Naive thymus-derived CD4-positive, alpha-beta T cell (primary cell): ENCODE measurements around the gene DUSP7. TPM values are rescaled to one million over a fixed set of nuclear protein-coding genes. Genes with fewer than 3 reads are reported as not detected.

Experiments
- ATAC-seq: fragments of 150-1000 bp; cut with Tn5 transposase; 2 replicates; pipeline ENCODE4 v1.10.0; 2021; ENCODE audit warnings: mild to moderate bottlenecking, moderate library complexity
- CTCF ChIA-PET: fragments of 350-600 bp; sonication (Branson Sonifier 250); formaldehyde crosslinking; loops from one replicate; lab custom pipeline; 2021; ENCODE audit warnings: antibody characterized with exemption; lab: Charles Lee
- POLR2A ChIA-PET: fragments of 350-600 bp; sonication (Branson Sonifier 250); formaldehyde crosslinking; loops from one replicate; lab custom pipeline; 2021; ENCODE audit warnings: antibody characterized with exemption, inconsistent platforms; lab: Charles Lee
- DNase-seq, 9 donors: peaks; one replicate each; pipeline versions ENCODE4 v3.0.0 to v3.0.0-alpha.2; 2020 to 2022; ENCODE audit warnings: mixed read lengths in 1 of 9
- H3K27ac ChIP-seq: one replicate; pipeline ENCODE4 v1.7.0; 2013; ENCODE audit warnings: mild to moderate bottlenecking, low read depth, low read length, moderate library complexity
- H3K27me3 ChIP-seq, 2 donors: one replicate each; pipeline ENCODE4 v1.7.0; 2013; ENCODE audit warnings: low read length in 2 of 2, mild to moderate bottlenecking in 2 of 2, moderate library complexity in 2 of 2; ENCODE audit not compliant: control insufficient read depth in 2 of 2, insufficient read depth in 2 of 2
- H3K36me3 ChIP-seq, 3 experiments: 1 replicate in 2 of 3; 2 replicates in 1 of 3; pipeline ENCODE4 v1.7.0; 2013; ENCODE audit warnings: low read length in 3 of 3, mild to moderate bottlenecking in 3 of 3, moderate library complexity in 1 of 3; ENCODE audit not compliant: insufficient read depth in 3 of 3, control insufficient read depth in 2 of 3
- H3K4me1 ChIP-seq, 2 donors: one replicate each; pipeline ENCODE4 v1.7.0; 2013; ENCODE audit warnings: low read length in 2 of 2, mild to moderate bottlenecking in 2 of 2, moderate library complexity in 1 of 2; ENCODE audit not compliant: control insufficient read depth in 2 of 2, insufficient read depth in 2 of 2
- H3K4me3 ChIP-seq: 2 replicates; pipeline ENCODE4 v1.7.0; 2013; ENCODE audit warnings: mild to moderate bottlenecking, low read length
- H3K9me3 ChIP-seq, 3 experiments: 1 replicate in 2 of 3; 2 replicates in 1 of 3; pipeline ENCODE4 v1.7.0; 2013; ENCODE audit warnings: low read length in 3 of 3; ENCODE audit not compliant: control insufficient read depth in 2 of 3
- H3K27ac Mint-ChIP-seq, 9 donors: one replicate each; pipeline ENCODE4 v1.8.0; 2020 to 2022; ENCODE audit warnings: mixed read lengths in 9 of 9, mild to moderate bottlenecking in 8 of 9, moderate library complexity in 5 of 9, inconsistent platforms in 2 of 9
- H3K27me3 Mint-ChIP-seq, 5 donors: one replicate each; pipeline ENCODE4 v1.8.0; 2021 to 2022; ENCODE audit warnings: mixed read lengths in 5 of 5, mild to moderate bottlenecking in 1 of 5
- H3K36me3 Mint-ChIP-seq, 5 donors: one replicate each; pipeline ENCODE4 v1.8.0; 2020 to 2022; ENCODE audit warnings: mixed read lengths in 5 of 5, mild to moderate bottlenecking in 3 of 5, inconsistent platforms in 1 of 5
- H3K4me1 Mint-ChIP-seq, 7 donors: one replicate each; pipeline ENCODE4 v1.8.0; 2020 to 2022; ENCODE audit warnings: mixed read lengths in 7 of 7, mild to moderate bottlenecking in 3 of 7, inconsistent platforms in 1 of 7
- H3K4me3 Mint-ChIP-seq, 10 donors: one replicate each; pipeline ENCODE4 v1.8.0; 2020 to 2022; ENCODE audit warnings: mild to moderate bottlenecking in 10 of 10, mixed read lengths in 10 of 10, moderate library complexity in 6 of 10, inconsistent platforms in 2 of 10
- H3K9me3 Mint-ChIP-seq, 11 donors: one replicate each; pipeline ENCODE4 v1.8.0; 2020 to 2022; ENCODE audit warnings: mixed read lengths in 11 of 11, mild to moderate bottlenecking in 4 of 11, inconsistent platforms in 1 of 11, moderate library complexity in 1 of 11
- intact Hi-C, 2 donors: fragments of 100-400 bp; cut with micrococcal nuclease; formaldehyde crosslinking; loops; one replicate each; pipeline ENCODE4 v1.15.1; 2023
- polyA plus RNA-seq, 2 donors: library from polyadenylated mRNA; unstranded; fragments of 300-500 nt; fragmentation: Illumina TruSeq; gene quantifications; one replicate each; pipeline ENCODE4 v1.2.3, GENCODE V29; 2021
- total RNA-seq, 6 experiments: library from RNA in 5 of 6; stranded (reverse) in 5 of 6; gene quantifications; 1 replicate in 5 of 6; 2 replicates in 1 of 6; pipeline ENCODE4 v1.2.3 and lab custom pipeline; 2021 to 2026

Gene DUSP7
- total and polyA plus RNA-seq, 7 experiments from 2014 or later: 4.9 to 41.5 (median 18.1) TPM

GRCh38 chr3:52004163-52004787 lies 52.1 kb downstream of the DUSP7 start:
- Mint-ChIP-seq H3K4me1 (peaks cover 6 to 20% (median 14%) of the 10 kb centered on the region in 7 donors), H3K36me3 (no peaks in the 10 kb centered on the region), H3K27ac (peak overlapping the region in 2 of 9 donors; percentile 14 to 66), H3K27me3 (peaks cover 0 to 12% (median 0%) of the 10 kb centered on the region in 5 donors), H3K9me3 (no peaks in the 10 kb centered on the region), H3K4me3 (no peak overlapping the region)
- DNase-seq (no peak), ATAC-seq (no peak)
- intact Hi-C loops: loop anchor here (5.0 to 10.0 kb wide), 3 partner anchors 193 to 331 kb away; partner anchors contain the start of gene ALAS1 (in 1 of the 2)
- CTCF ChIA-PET: interaction anchor here (0.6 to 7.0 kb wide), 8 partner anchors 21 to 1923 kb away, joined by 3 to 70 read pairs (median 4); partner anchors contain the start of genes ABHD14B, ACY1 and DUSP7
- Histone ChIP-seq H3K36me3 (no peaks in the 10 kb centered on the region), H3K9me3 (no peaks in the 10 kb centered on the region), H3K27me3 (no peaks in the 10 kb centered on the region), H3K4me3 (no peak overlapping the region), H3K4me1 (peaks cover 6 to 22% of the 10 kb centered on the region in 2 donors), H3K27ac (no peak overlapping the region)
- POLR2A ChIA-PET: interaction anchor here (0.6 to 2.3 kb wide), 4 partner anchors 9 to 139 kb away, joined by 3 to 9 read pairs (median 5); partner anchors contain the start of gene RPL29

GRCh38 chr3:52002748-52003147 lies 53.6 kb downstream of the DUSP7 start:
- Mint-ChIP-seq H3K9me3 (no peaks in the 10 kb centered on the region), H3K4me1 (peaks cover 6 to 20% (median 14%) of the 10 kb centered on the region in 7 donors), H3K36me3 (no peaks in the 10 kb centered on the region), H3K4me3 (no peak overlapping the region), H3K27ac (no peak overlapping the region), H3K27me3 (peaks cover 0 to 16% (median 0%) of the 10 kb centered on the region in 5 donors)
- POLR2A ChIA-PET: interaction anchor here (1.6 kb wide), 1 partner anchor 140 kb away, joined by 3 read pairs; no protein-coding TSS in a partner anchor
- ATAC-seq (no peak), DNase-seq (no peak)
- Histone ChIP-seq H3K36me3 (no peaks in the 10 kb centered on the region), H3K4me3 (no peak overlapping the region), H3K27me3 (no peaks in the 10 kb centered on the region), H3K27ac (no peak overlapping the region), H3K4me1 (peaks cover 6 to 22% of the 10 kb centered on the region in 2 donors), H3K9me3 (no peaks in the 10 kb centered on the region)
- intact Hi-C loops: loop anchor here (5.0 to 10.0 kb wide), 3 partner anchors 195 to 332 kb away; partner anchors contain the start of gene ALAS1 (in 1 of the 2)
- CTCF ChIA-PET: interaction anchor here (1.3 to 7.0 kb wide), 8 partner anchors 12 to 336 kb away, joined by 5 to 70 read pairs (median 11); partner anchors contain the start of gene DUSP7

GRCh38 chr3:52001443-52001974 lies 54.9 kb downstream of the DUSP7 start:
- H3K4me1 ChIP-seq: peaks cover 6 to 22% of the 10 kb centered on the region in 2 donors
- no peak overlapping the region for H3K27ac ChIP-seq
- peak; percentile 98 for ATAC-seq
- H3K27me3 Mint-ChIP-seq: peaks cover 0 to 16% (median 0%) of the 10 kb centered on the region in 5 donors
- H3K4me3 Mint-ChIP-seq: peak overlapping the region in 2 of 10 donors; percentile 12 to 16
- ChIA-PET POLR2A (interaction anchor here (0.6 to 1.6 kb wide), 8 partner anchors 35 to 612 kb away, joined by 3 to 7 read pairs (median 3); partner anchors contain the start of gene RRP9), CTCF (interaction anchor here (0.6 to 7.0 kb wide), 24 partner anchors 9 to 445 kb away, joined by 3 to 70 read pairs (median 4); partner anchors contain the start of genes DUSP7 and PARP3)
- H3K36me3 ChIP-seq: no peaks in the 10 kb centered on the region
- H3K4me3 ChIP-seq: no peak overlapping the region
- intact Hi-C loops: loop anchor here (1.0 to 10.0 kb wide), 8 partner anchors 56 to 446 kb away; partner anchors contain the start of genes PARP3 (in 2 of the 2) and ALAS1 (in 1 of the 2)
- H3K9me3 Mint-ChIP-seq: no peaks in the 10 kb centered on the region
- H3K27ac Mint-ChIP-seq: peak overlapping the region in 3 of 9 donors; percentile 8 to 41 (median 11)
- peaks cover 6 to 24% (median 16%) of the 10 kb centered on the region in 7 donors for H3K4me1 Mint-ChIP-seq
- H3K36me3 Mint-ChIP-seq: no peaks in the 10 kb centered on the region
- DNase-seq: peak; percentile 73 to 86 (median 81)
- H3K9me3 ChIP-seq: no peaks in the 10 kb centered on the region
- H3K27me3 ChIP-seq: no peaks in the 10 kb centered on the region

- Mint-ChIP-seq H3K36me3 (peaks cover 0 to 8% (median 3%) of the 10 kb centered on the region in 5 donors), H3K4me1 (peaks cover 6 to 24% (median 16%) of the 10 kb centered on the region in 7 donors), H3K9me3 (no peaks in the 10 kb centered on the region), H3K27me3 (peaks cover 0 to 18% (median 0%) of the 10 kb centered on the region in 5 donors), H3K27ac (peak overlapping the region in 1 of 9 donors; percentile 31), H3K4me3 (no peak overlapping the region)
- no peaks in the 10 kb centered on the region for H3K9me3 ChIP-seq
- ATAC-seq: no peak
- CTCF ChIA-PET: interaction anchor here (1.7 to 6.9 kb wide), 3 partner anchors 55 to 145 kb away, joined by 14 to 70 read pairs (median 33); partner anchors contain the start of gene DUSP7
- no peaks in the 10 kb centered on the region for H3K27me3 ChIP-seq
- peaks cover 0 to 2% (median under 1%) of the 10 kb centered on the region in 3 experiments for H3K36me3 ChIP-seq
- intact Hi-C loops: loop anchor here (5.0 to 10.0 kb wide), 6 partner anchors 197 to 1345 kb away; partner anchors contain the start of genes ALAS1 (in 2 of the 2), DCP1A (in 1 of the 2), GLYCTK (in 1 of the 2) and NT5DC2 (in 1 of the 2)
- no peak for DNase-seq
- POLR2A ChIA-PET: no interaction called here
- H3K4me3 ChIP-seq: no peak overlapping the region
- peaks cover 12 to 13% of the 10 kb centered on the region in 2 donors for H3K4me1 ChIP-seq
- H3K27ac ChIP-seq: no peak overlapping the region
These were observed 56.5 kb downstream of the DUSP7 start for GRCh38 chr3:51999846-52000245.

Other genes starting within 250 kb of the DUSP7 start
- gene IQCF2, start 195.0 kb downstream of the DUSP7 start, total RNA-seq: not detected
- not detected for gene IQCF2, start 195.0 kb downstream of the DUSP7 start, polyA plus RNA-seq
- gene IQCF5, start 181.0 kb downstream of the DUSP7 start, total RNA-seq: not detected
- gene IQCF5, start 181.0 kb downstream of the DUSP7 start, polyA plus RNA-seq: not detected
- not detected for gene IQCF1, start 153.2 kb downstream of the DUSP7 start, total RNA-seq
- not detected for gene IQCF1, start 153.2 kb downstream of the DUSP7 start, polyA plus RNA-seq
- 10 to 100 TPM; 10.2 to 34.2 (median 16.6) TPM for gene RRP9, start 114.7 kb downstream of the DUSP7 start, total RNA-seq
- gene RRP9, start 114.7 kb downstream of the DUSP7 start, polyA plus RNA-seq: 10 to 100 TPM; 19.8 to 33.4 TPM
- gene PARP3, start 114.2 kb downstream of the DUSP7 start, total RNA-seq: 10 to 100 TPM in 3 of 5 experiments, 1 to 10 TPM in 2; 7.7 to 21.5 (median 11.2) TPM
- gene PARP3, start 114.2 kb downstream of the DUSP7 start, polyA plus RNA-seq: 1 to 10 TPM; 3.2 to 7.6 TPM
- gene GPR62, start 101.2 kb downstream of the DUSP7 start, total RNA-seq: not detected
- under 1 TPM in 1 of 2 donors, not detected in 1; 0.08 TPM for gene GPR62, start 101.2 kb downstream of the DUSP7 start, polyA plus RNA-seq
- gene PCBP4, start 89.1 kb downstream of the DUSP7 start, total RNA-seq: 10 to 100 TPM; 12.1 to 21.1 (median 15.0) TPM
- gene PCBP4, start 89.1 kb downstream of the DUSP7 start, polyA plus RNA-seq: 10 to 100 TPM in 1 of 2 donors, 1 to 10 TPM in 1; 8.0 to 10.8 TPM
- 10 to 100 TPM; 25.0 to 80.8 (median 54.5) TPM for gene ABHD14B, start 82.5 kb downstream of the DUSP7 start, total RNA-seq
- 10 to 100 TPM; 88.1 to 91.5 TPM for gene ABHD14B, start 82.5 kb downstream of the DUSP7 start, polyA plus RNA-seq
- 10 to 100 TPM in 4 of 5 experiments, 1 to 10 TPM in 1; 9.9 to 23.7 (median 14.7) TPM for gene ABHD14A, start 81.5 kb downstream of the DUSP7 start, total RNA-seq
- 10 to 100 TPM; 76.3 to 96.9 TPM for gene ABHD14A, start 81.5 kb downstream of the DUSP7 start, polyA plus RNA-seq
- 10 to 100 TPM in 4 of 5 experiments, 1 to 10 TPM in 1; 7.8 to 28.3 (median 12.0) TPM for gene ACY1, start 73.0 kb downstream of the DUSP7 start, total RNA-seq
- 10 to 100 TPM; 12.4 to 13.3 TPM for gene ACY1, start 73.0 kb downstream of the DUSP7 start, polyA plus RNA-seq
- gene RPL29, start 60.7 kb downstream of the DUSP7 start, total RNA-seq: 1,000 to 10,000 TPM; 1,152 to 1,744 (median 1,537) TPM
- gene RPL29, start 60.7 kb downstream of the DUSP7 start, polyA plus RNA-seq: 1,000 to 10,000 TPM; 1,720 to 2,133 TPM
- gene POC1A, start 97.9 kb upstream of the DUSP7 start, total RNA-seq: 10 to 100 TPM in 1 of 5 experiments, 1 to 10 TPM in 2, under 1 TPM in 2; 0.58 to 19.7 (median 1.2) TPM
- 1 to 10 TPM; 1.8 to 2.5 TPM for gene POC1A, start 97.9 kb upstream of the DUSP7 start, polyA plus RNA-seq
- gene ALAS1, start 141.6 kb upstream of the DUSP7 start, total RNA-seq: 10 to 100 TPM; 12.6 to 74.3 (median 27.4) TPM
- gene ALAS1, start 141.6 kb upstream of the DUSP7 start, polyA plus RNA-seq: 10 to 100 TPM; 18.7 to 37.6 TPM
- 1 to 10 TPM in 3 of 5 experiments, under 1 TPM in 2; 0.27 to 2.5 (median 1.6) TPM for gene TLR9, start 169.1 kb upstream of the DUSP7 start, total RNA-seq
- gene TLR9, start 169.1 kb upstream of the DUSP7 start, polyA plus RNA-seq: under 1 TPM in 1 of 2 donors, not detected in 1; 0.16 TPM
- 100 to 1,000 TPM in 1 of 5 experiments, 10 to 100 TPM in 4; 38.7 to 110 (median 63.7) TPM for gene TWF2, start 182.6 kb upstream of the DUSP7 start, total RNA-seq
- gene TWF2, start 182.6 kb upstream of the DUSP7 start, polyA plus RNA-seq: 100 to 1,000 TPM; 104 to 147 TPM
- 10 to 100 TPM; 55.8 to 81.0 (median 74.5) TPM for gene PPM1M, start 189.2 kb upstream of the DUSP7 start, total RNA-seq
- 100 to 1,000 TPM in 1 of 2 donors, 10 to 100 TPM in 1; 68.8 to 135 TPM for gene PPM1M, start 189.2 kb upstream of the DUSP7 start, polyA plus RNA-seq
- gene WDR82, start 222.1 kb upstream of the DUSP7 start, total RNA-seq: 100 to 1,000 TPM; 112 to 161 (median 135) TPM
- 100 to 1,000 TPM; 127 to 181 TPM for gene WDR82, start 222.1 kb upstream of the DUSP7 start, polyA plus RNA-seq
- 10 to 100 TPM; 24.3 to 38.3 (median 32.8) TPM for gene GLYCTK, start 231.3 kb upstream of the DUSP7 start, total RNA-seq
- gene GLYCTK, start 231.3 kb upstream of the DUSP7 start, polyA plus RNA-seq: 10 to 100 TPM in 1 of 2 donors, 1 to 10 TPM in 1; 8.0 to 15.5 TPM